ENCODE measurements around the gene IL2RA. TPM values are rescaled to one million over a fixed set of nuclear protein-coding genes. Genes with fewer than 3 reads are reported as not detected.

The IL2RA gene
- total and polyA plus RNA-seq, 9 donors: 0.07 to 5.2 (median 0.90) TPM; not detected in 2

DNA sequence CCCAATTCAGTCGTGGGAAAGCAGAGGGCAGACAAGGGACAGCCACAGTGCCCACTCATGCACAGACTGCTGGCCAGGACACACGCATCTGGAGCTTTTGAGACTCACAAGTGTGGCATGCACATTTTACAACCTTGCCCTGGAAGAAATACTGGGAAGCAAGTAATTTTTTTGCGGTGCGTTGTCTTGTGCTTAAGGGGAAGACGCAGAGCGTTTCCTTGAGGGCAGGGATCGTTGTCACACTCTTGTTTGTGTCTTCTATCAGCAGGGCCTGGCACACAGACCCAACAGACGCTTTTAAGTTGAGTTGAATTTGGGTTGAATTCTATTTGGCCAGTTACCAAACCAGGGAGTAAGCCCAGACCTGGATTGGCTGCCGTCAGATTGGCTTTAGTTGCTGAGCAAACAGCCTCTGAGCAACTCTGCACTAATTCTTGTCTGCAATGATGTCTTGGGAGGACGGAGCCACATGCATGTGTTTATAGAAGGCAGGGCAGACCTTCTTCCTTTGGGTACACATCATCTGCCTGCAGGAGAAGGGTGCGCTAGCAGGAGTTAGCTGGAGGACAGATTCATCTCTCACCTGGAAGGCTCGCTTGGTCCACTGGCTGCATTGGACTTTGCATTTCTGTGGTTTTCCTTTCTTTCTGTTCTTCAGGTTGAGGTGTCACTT is 38.4 kb downstream of the IL2RA start:
- no peak for DNase-seq
- no peaks in the 10 kb centered on the region for H3K9me3 ChIP-seq
- no peaks in the 10 kb centered on the region for H3K36me3 ChIP-seq
- peaks cover under 1% of the 10 kb centered on the region for H3K4me1 ChIP-seq (ENCODE audit: insufficient read depth)
- WGBS, 3 donors: 73 to 81% (median 76%) methylated on average over 12 of the region's 12 CpGs
- TF ChIP-seq POLR2A (IDR thresholded peaks at IDR 0.05) (no peak), EP300 (IDR thresholded peaks at IDR 0.05) (no peak)
- TF ChIP-seq, protein P1, sequence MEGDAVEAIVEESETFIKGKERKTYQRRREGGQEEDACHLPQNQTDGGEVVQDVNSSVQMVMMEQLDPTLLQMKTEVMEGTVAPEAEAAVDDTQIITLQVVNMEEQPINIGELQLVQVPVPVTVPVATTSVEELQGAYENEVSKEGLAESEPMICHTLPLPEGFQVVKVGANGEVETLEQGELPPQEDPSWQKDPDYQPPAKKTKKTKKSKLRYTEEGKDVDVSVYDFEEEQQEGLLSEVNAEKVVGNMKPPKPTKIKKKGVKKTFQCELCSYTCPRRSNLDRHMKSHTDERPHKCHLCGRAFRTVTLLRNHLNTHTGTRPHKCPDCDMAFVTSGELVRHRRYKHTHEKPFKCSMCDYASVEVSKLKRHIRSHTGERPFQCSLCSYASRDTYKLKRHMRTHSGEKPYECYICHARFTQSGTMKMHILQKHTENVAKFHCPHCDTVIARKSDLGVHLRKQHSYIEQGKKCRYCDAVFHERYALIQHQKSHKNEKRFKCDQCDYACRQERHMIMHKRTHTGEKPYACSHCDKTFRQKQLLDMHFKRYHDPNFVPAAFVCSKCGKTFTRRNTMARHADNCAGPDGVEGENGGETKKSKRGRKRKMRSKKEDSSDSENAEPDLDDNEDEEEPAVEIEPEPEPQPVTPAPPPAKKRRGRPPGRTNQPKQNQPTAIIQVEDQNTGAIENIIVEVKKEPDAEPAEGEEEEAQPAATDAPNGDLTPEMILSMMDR (IDR thresholded peaks at IDR 0.05): no peak
- no peak overlapping the region for H3K4me3 ChIP-seq
- H3K27me3 ChIP-seq: no peaks in the 10 kb centered on the region
- no peak overlapping the region for H3K27ac ChIP-seq
- intact Hi-C loops (cut with DNase I): no loop called here

DNA sequence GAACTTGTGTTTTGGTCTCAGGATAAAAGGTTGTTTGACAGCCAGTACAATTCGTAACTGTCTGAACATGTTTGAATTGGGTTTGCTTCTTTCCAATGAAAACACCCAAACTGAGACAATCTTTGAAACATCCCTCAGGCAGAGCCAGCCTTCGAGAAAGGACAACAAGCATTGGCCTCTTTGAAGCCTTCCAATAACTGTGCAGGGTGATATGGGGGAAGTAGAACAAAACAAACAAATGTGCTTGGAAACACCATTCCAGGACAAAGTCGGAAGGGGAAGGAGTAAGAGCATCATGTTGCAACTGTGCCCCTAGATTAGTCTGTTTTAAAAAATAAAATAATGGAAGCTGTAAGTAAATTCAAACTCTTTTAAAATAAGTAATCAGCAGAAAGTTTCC is 39.5 kb downstream of the IL2RA start:
- 14 to 21% (median 15%) methylated on average over 3 of the region's 3 CpGs for WGBS, 3 donors
- H3K4me3 ChIP-seq: no peak overlapping the region
- intact Hi-C loops (cut with DNase I): no loop called here
- H3K9me3 ChIP-seq: no peaks in the 10 kb centered on the region
- DNase-seq: no peak
- H3K36me3 ChIP-seq: no peaks in the 10 kb centered on the region
- TF ChIP-seq POLR2A (IDR thresholded peaks at IDR 0.05) (no peak), EP300 (IDR thresholded peaks at IDR 0.05) (no peak)
- TF ChIP-seq, protein P1 (IDR thresholded peaks at IDR 0.05): no peak
- no peaks in the 10 kb centered on the region for H3K27me3 ChIP-seq
- no peak overlapping the region for H3K27ac ChIP-seq
- H3K4me1 ChIP-seq (ENCODE audit: insufficient read depth): peaks cover 9% of the 10 kb centered on the region

DNA sequence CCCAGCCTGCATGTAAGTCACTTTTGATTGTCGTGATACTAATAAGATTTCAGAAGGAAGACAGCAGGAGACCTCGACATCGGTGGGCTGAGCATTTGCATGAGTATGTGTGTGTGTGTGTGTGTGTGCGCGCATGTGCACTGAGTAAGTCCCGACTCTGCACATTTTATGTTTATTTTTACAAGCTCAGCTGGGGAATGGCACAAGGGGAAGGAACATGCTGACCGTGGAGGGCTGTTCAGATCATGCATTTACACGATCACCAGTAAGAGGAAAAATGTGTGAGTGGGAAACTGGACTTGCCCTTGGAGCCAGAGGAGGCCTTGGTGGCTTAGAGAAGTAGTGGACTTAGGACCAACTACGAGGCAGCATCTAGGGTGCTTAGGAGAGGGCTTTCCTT is 41.3 kb downstream of the IL2RA start:
- peaks cover 9% of the 10 kb centered on the region for H3K4me1 ChIP-seq (ENCODE audit: insufficient read depth)
- no peak overlapping the region for H3K4me3 ChIP-seq
- no peak for TF ChIP-seq POLR2A (IDR thresholded peaks at IDR 0.05)
- TF ChIP-seq, protein P1 (IDR thresholded peaks at IDR 0.05): no peak
- no peak for TF ChIP-seq EP300 (IDR thresholded peaks at IDR 0.05)
- no peaks in the 10 kb centered on the region for H3K9me3 ChIP-seq
- 79 to 82% (median 80%) methylated on average over 9 of the region's 9 CpGs for WGBS, 3 donors
- no peak for DNase-seq
- no peaks in the 10 kb centered on the region for H3K36me3 ChIP-seq
- no peak overlapping the region for H3K27ac ChIP-seq
- intact Hi-C loops (cut with DNase I): no loop called here
- no peaks in the 10 kb centered on the region for H3K27me3 ChIP-seq

DNA sequence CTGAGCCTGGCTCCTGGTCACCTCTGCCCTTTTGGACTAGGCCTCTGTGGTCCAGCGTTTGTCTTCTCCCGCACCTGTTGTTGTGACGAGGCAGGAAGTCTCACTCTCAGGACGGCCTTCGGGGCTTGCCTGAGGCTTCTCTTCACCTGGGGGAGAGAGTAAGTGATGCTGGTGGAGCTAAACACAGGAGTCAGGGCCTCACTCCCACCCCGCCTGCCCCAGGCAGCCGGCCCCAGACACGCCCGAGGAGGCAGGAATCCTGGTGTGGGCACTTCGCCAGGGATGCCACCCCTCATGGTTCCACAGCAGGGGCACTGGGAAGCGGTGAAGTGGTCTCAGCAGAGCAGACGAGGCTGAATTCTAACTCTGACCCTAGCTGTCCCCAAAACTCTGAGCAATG is 42.4 kb downstream of the IL2RA start:
- WGBS, 3 donors: 86 to 93% (median 92%) methylated on average over 12 of the region's 12 CpGs
- peaks cover 9% of the 10 kb centered on the region for H3K4me1 ChIP-seq (ENCODE audit: insufficient read depth)
- DNase-seq: no peak
- no peak overlapping the region for H3K27ac ChIP-seq
- H3K36me3 ChIP-seq: no peaks in the 10 kb centered on the region
- intact Hi-C loops (cut with DNase I): loop anchor here in 1 of 4 donors (10.0 kb wide), 1 partner anchor 65 kb away; no protein-coding TSS in a partner anchor
- H3K9me3 ChIP-seq: no peaks in the 10 kb centered on the region
- H3K4me3 ChIP-seq: no peak overlapping the region
- TF ChIP-seq, protein P1 (IDR thresholded peaks at IDR 0.05): no peak
- TF ChIP-seq POLR2A (IDR thresholded peaks at IDR 0.05): no peak
- no peak for TF ChIP-seq EP300 (IDR thresholded peaks at IDR 0.05)
- H3K27me3 ChIP-seq: no peaks in the 10 kb centered on the region
